GM12873 (cell line): Measurements from ENCODE around the gene HMSD.
A peak's percentile ranks its signal among the peaks of the same experiment; 100 is the strongest.

Experiments used
- TF ChIP-seq, protein P1 (sequence below): IDR thresholded peaks from 2 replicates; pipeline ENCODE4 v1.5.1; 2012; ENCODE audit warnings: low read depth, mild to moderate bottlenecking, moderate library complexity, low read length, control low read depth; ENCODE audit not compliant: insufficient read depth; ENCODE audit errors: missing control alignments

HMSD gene

GRCh38 chr18:63909870-63910269 is 39.2 kb upstream of the HMSD start:
- TF ChIP-seq, protein P1, sequence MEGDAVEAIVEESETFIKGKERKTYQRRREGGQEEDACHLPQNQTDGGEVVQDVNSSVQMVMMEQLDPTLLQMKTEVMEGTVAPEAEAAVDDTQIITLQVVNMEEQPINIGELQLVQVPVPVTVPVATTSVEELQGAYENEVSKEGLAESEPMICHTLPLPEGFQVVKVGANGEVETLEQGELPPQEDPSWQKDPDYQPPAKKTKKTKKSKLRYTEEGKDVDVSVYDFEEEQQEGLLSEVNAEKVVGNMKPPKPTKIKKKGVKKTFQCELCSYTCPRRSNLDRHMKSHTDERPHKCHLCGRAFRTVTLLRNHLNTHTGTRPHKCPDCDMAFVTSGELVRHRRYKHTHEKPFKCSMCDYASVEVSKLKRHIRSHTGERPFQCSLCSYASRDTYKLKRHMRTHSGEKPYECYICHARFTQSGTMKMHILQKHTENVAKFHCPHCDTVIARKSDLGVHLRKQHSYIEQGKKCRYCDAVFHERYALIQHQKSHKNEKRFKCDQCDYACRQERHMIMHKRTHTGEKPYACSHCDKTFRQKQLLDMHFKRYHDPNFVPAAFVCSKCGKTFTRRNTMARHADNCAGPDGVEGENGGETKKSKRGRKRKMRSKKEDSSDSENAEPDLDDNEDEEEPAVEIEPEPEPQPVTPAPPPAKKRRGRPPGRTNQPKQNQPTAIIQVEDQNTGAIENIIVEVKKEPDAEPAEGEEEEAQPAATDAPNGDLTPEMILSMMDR, result no peak

GRCh38 chr18:63917817-63918216 is 31.3 kb upstream of the HMSD start:
- TF ChIP-seq, protein P1, result no peak

DNA sequence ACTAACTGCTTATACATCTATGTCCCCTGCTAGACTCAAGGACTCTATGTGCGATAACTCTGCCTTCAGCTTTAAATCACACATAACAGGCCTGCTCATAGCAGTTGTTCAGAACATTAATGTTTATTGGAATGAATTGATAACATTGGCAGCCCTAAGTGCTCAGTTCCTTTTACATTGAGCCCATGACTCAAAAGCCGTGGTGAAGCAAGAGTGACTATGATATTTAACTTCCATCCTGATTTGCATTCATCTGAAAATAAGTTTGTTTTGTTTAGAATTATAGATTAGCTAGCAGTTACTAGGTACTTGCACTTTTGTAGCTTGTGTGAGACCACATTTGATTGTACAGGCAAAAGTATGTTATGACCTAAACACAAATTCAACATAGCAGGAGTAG is 27.1 kb upstream of the HMSD start:
- TF ChIP-seq, protein P1, result no peak

DNA sequence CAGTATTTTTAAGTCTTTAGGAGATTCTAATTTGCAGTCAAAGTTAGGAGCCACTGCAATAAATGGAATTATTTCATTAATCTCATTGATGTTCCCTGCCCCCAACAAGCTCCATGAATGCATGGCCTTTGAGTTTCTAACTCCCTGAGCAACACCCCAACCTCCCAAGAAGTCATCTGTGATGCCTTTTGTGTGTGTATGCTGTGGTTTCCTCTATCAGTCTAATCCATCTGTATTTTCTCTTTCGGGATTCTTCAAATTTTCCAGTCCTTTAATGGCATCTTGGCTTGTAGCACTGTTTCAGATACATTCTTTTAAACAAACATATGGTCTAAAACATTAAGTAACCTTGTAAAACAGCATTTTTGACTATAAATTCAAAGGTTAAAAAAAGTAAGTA is 24.6 kb upstream of the HMSD start:
- TF ChIP-seq, protein P1, result no peak

GRCh38 chr18:63928331-63928730 is 20.8 kb upstream of the HMSD start:
- TF ChIP-seq, protein P1, result no peak

DNA sequence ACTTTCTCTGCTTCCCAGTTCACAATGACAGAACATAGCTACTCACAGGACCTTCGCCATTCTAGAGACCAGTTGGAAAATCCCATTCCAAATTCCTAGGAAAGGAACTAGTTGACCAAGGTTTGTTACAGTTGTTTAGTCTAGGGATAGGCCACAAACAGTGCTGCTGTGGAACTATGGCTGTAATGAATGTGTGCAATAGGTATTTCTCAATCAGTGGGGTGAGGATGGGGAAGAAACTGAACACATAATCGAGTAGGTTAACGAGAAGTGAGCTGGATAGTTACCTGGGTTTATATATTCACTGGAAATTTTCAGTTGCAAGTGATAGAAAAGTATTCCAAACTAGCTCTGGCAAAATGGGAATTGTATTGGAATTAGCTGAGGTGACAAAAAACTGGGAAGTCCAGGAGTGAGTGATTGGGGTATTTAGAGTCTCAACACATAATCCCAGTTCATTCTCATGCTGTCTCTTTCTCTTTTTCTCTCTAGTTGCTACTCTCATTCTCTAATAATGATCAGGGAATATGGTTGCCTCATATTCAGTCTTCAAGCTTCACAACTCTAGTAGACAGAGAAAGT is 18.2 kb upstream of the HMSD start:
- TF ChIP-seq, protein P1, result no peak

- TF ChIP-seq, protein P1, result peak; percentile 84
Measured at GRCh38 chr18:63936156-63936931, 12.8 kb upstream of the HMSD start.
